Cardiac muscle cell (in vitro differentiated cells and primary cell): ENCODE data around the gene BMP2K. TPM values are rescaled to one million over a fixed set of nuclear protein-coding genes. Genes with fewer than 3 reads are reported as not detected.

Experiments used
- DNase-seq, 2 donors: peaks; one replicate each; pipeline versions ENCODE4 v3.0.0 to v3.0.0-alpha.2; 2010 to 2017; ENCODE audit warnings: low read depth in 1 of 2, low spot score in 1 of 2
- H3K27ac ChIP-seq: fragments of 200-600 bp; sonication (generic); 2 replicates; pipeline ENCODE4 v1.5.1; 2016
- H3K27me3 ChIP-seq: fragments of 200-600 bp; sonication (generic); 2 replicates; pipeline ENCODE4 v1.6.0; 2016; ENCODE audit warnings: control low read depth
- H3K36me3 ChIP-seq: fragments of 200-600 bp; sonication (generic); 2 replicates; pipeline ENCODE4 v1.5.1; 2016; ENCODE audit warnings: control low read depth
- H3K4me1 ChIP-seq: fragments of 200-600 bp; sonication (generic); 2 replicates; pipeline ENCODE4 v1.8.1; 2017; ENCODE audit warnings: low read depth, mild to moderate bottlenecking, mixed run types
- H3K4me3 ChIP-seq: fragments of 200-600 bp; sonication (generic); 2 replicates; pipeline ENCODE4 v1.5.1; 2016; ENCODE audit warnings: mild to moderate bottlenecking
- H3K9me3 ChIP-seq: fragments of 200-600 bp; sonication (generic); 2 replicates; pipeline ENCODE4 v1.5.1; 2017; ENCODE audit warnings: low read depth, mild to moderate bottlenecking, control low read depth
- CTCF ChIP-seq: IDR thresholded peaks from 2 replicates; pipeline ENCODE4 v1.5.1; 2012; ENCODE audit warnings: low read depth, mild to moderate bottlenecking, low read length
- polyA plus RNA-seq: library from polyadenylated mRNA; unstranded; fragments of >200 nt; fragmentation: Nextera tagmentation; extraction: Ambion mirVana; gene quantifications from 2 replicates; pipeline ENCODE4 v1.2.1, GENCODE V29; 2016
- total RNA-seq: library from RNA; depleted of rRNA; stranded (reverse); fragments of >200 nt; gene quantifications from 2 replicates; pipeline ENCODE4 v1.2.3, GENCODE V29; 2016

BMP2K gene
- total and polyA plus RNA-seq, 2 experiments from 2014 or later, result 5.4 to 14.6 TPM

- no peaks in the 10 kb centered on the region for H3K27me3 ChIP-seq
- no peaks in the 10 kb centered on the region for H3K9me3 ChIP-seq
- H3K4me1 ChIP-seq, result peaks cover 6% of the 10 kb centered on the region
- H3K4me3 ChIP-seq, result no peak overlapping the region
- TF ChIP-seq CTCF, result no peak
- no peaks in the 10 kb centered on the region for H3K36me3 ChIP-seq
- DNase-seq, result no peak
- no peak overlapping the region for H3K27ac ChIP-seq
Observed at GRCh38 chr4:78944381-78944780, 168.2 kb downstream of the BMP2K start.

- no peaks in the 10 kb centered on the region for H3K36me3 ChIP-seq
- H3K9me3 ChIP-seq, result no peaks in the 10 kb centered on the region
- no peak overlapping the region for H3K4me3 ChIP-seq
- TF ChIP-seq CTCF, result no peak
- no peak overlapping the region for H3K27ac ChIP-seq
- H3K27me3 ChIP-seq, result no peaks in the 10 kb centered on the region
- DNase-seq, result no peak
- H3K4me1 ChIP-seq, result no peaks in the 10 kb centered on the region
Observed at GRCh38 chr4:78945651-78946179, 169.6 kb downstream of the BMP2K start.

GRCh38 chr4:78949735-78950134 lies 173.6 kb downstream of the BMP2K start:
- no peaks in the 10 kb centered on the region for H3K36me3 ChIP-seq
- H3K27ac ChIP-seq, result no peak overlapping the region
- no peak for TF ChIP-seq CTCF
- no peaks in the 10 kb centered on the region for H3K4me1 ChIP-seq
- DNase-seq, result no peak
- no peak overlapping the region for H3K4me3 ChIP-seq
- no peaks in the 10 kb centered on the region for H3K9me3 ChIP-seq
- H3K27me3 ChIP-seq, result no peaks in the 10 kb centered on the region

GRCh38 chr4:78951862-78952472 lies 175.8 kb downstream of the BMP2K start:
- H3K27ac ChIP-seq, result no peak overlapping the region
- DNase-seq, result peak; percentile 64 to 68
- no peak overlapping the region for H3K4me3 ChIP-seq
- H3K4me1 ChIP-seq, result peaks cover 4% of the 10 kb centered on the region
- no peaks in the 10 kb centered on the region for H3K27me3 ChIP-seq
- TF ChIP-seq CTCF, result peak; percentile 62
- no peaks in the 10 kb centered on the region for H3K9me3 ChIP-seq
- no peaks in the 10 kb centered on the region for H3K36me3 ChIP-seq

GRCh38 chr4:78953231-78953630 lies 177.1 kb downstream of the BMP2K start:
- DNase-seq, result no peak
- no peaks in the 10 kb centered on the region for H3K9me3 ChIP-seq
- H3K27ac ChIP-seq, result no peak overlapping the region
- peaks cover 6% of the 10 kb centered on the region for H3K4me1 ChIP-seq
- H3K27me3 ChIP-seq, result no peaks in the 10 kb centered on the region
- no peak for TF ChIP-seq CTCF
- H3K36me3 ChIP-seq, result no peaks in the 10 kb centered on the region
- H3K4me3 ChIP-seq, result no peak overlapping the region
